A549 (cell line): Measurements from ENCODE around the gene S100B.

Experiments used
- CBX2 ChIP-seq: fragments of 200-600 bp; sonication (generic); IDR thresholded peaks from 2 replicates; pipeline ENCODE4 v1.6.1; 2016; ENCODE audit warnings: low read depth, mild to moderate bottlenecking, borderline replicate concordance
- EHMT2 ChIP-seq: fragments of 200-600 bp; sonication (generic); IDR thresholded peaks from 2 replicates; pipeline ENCODE4 v1.6.1; 2016; ENCODE audit warnings: antibody characterized with exemption, low read depth, mild to moderate bottlenecking, moderate library complexity
- EP300 ChIP-seq, 2 experiments: fragments of >200 bp; sonication (Bioruptor Twin); formaldehyde crosslinking; IDR thresholded peaks; 2 replicates in 1 of 2; 3 replicates in 1 of 2; pipeline ENCODE4 v1.6.1; 2016 to 2017
- FOSL2 ChIP-seq, 2 experiments: fragments of 450-650 bp in 1 of 2; fragments of >200 bp in 1 of 2; sonication (Bioruptor Twin) in 1 of 2; formaldehyde crosslinking; IDR thresholded peaks; 2 replicates each; pipeline versions ENCODE4 v1.5.0 to v1.6.1; 2016 to 2020; ENCODE audit warnings: mild to moderate bottlenecking in 1 of 2, moderate library complexity in 1 of 2
- MAFK ChIP-seq: fragments of 450-650 bp; IDR thresholded peaks from 2 replicates; pipeline ENCODE4 v1.6.1; 2014; ENCODE audit not compliant: partially characterized antibody
- MYC ChIP-seq: IDR thresholded peaks from 2 replicates; pipeline ENCODE4 v1.6.1; 2012; ENCODE audit warnings: mild to moderate bottlenecking, inconsistent platforms, low read length, improper control_type of control experiment, borderline replicate concordance
- NR3C1 ChIP-seq: fragments of >200 bp; sonication (Bioruptor Twin); formaldehyde crosslinking; IDR thresholded peaks from 3 replicates; pipeline ENCODE4 v1.6.1; 2017
- PHF8 ChIP-seq: fragments of 200-600 bp; sonication (generic); IDR thresholded peaks from 2 replicates; pipeline ENCODE4 v1.6.1; 2016; ENCODE audit warnings: low read depth, mild to moderate bottlenecking, antibody characterized with exemption, moderate library complexity, borderline replicate concordance
- POLR2A ChIP-seq: IDR thresholded peaks from 2 replicates; pipeline ENCODE4 v1.6.1; 2012; ENCODE audit warnings: mild to moderate bottlenecking, low read length
- RNF2 ChIP-seq: fragments of 200-600 bp; sonication (generic); IDR thresholded peaks from 2 replicates; pipeline ENCODE4 v1.6.1; 2016; ENCODE audit warnings: low read depth, mild to moderate bottlenecking, antibody characterized with exemption, moderate library complexity, borderline replicate concordance
- TF ChIP-seq, protein P1 (sequence below): fragments of 200-600 bp; sonication (generic); IDR thresholded peaks from 2 replicates; pipeline ENCODE4 v1.6.1; 2016; ENCODE audit warnings: antibody characterized with exemption, mild to moderate bottlenecking, moderate library complexity
- TF ChIP-seq, protein P2 (sequence below): fragments of >200 bp; sonication (Bioruptor Twin); formaldehyde crosslinking; IDR thresholded peaks from 3 replicates; pipeline ENCODE4 v1.5.1; 2016

GRCh38 chr21:46585191-46585953, 19.5 kb downstream of the S100B start:
- TF ChIP-seq, protein P1, sequence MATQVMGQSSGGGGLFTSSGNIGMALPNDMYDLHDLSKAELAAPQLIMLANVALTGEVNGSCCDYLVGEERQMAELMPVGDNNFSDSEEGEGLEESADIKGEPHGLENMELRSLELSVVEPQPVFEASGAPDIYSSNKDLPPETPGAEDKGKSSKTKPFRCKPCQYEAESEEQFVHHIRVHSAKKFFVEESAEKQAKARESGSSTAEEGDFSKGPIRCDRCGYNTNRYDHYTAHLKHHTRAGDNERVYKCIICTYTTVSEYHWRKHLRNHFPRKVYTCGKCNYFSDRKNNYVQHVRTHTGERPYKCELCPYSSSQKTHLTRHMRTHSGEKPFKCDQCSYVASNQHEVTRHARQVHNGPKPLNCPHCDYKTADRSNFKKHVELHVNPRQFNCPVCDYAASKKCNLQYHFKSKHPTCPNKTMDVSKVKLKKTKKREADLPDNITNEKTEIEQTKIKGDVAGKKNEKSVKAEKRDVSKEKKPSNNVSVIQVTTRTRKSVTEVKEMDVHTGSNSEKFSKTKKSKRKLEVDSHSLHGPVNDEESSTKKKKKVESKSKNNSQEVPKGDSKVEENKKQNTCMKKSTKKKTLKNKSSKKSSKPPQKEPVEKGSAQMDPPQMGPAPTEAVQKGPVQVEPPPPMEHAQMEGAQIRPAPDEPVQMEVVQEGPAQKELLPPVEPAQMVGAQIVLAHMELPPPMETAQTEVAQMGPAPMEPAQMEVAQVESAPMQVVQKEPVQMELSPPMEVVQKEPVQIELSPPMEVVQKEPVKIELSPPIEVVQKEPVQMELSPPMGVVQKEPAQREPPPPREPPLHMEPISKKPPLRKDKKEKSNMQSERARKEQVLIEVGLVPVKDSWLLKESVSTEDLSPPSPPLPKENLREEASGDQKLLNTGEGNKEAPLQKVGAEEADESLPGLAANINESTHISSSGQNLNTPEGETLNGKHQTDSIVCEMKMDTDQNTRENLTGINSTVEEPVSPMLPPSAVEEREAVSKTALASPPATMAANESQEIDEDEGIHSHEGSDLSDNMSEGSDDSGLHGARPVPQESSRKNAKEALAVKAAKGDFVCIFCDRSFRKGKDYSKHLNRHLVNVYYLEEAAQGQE, result no peak
- TF ChIP-seq EHMT2 (no peak), MYC (no peak), MAFK (no peak), NR3C1 (no peak), POLR2A (no peak), PHF8 (no peak), CBX2 (no peak), EP300 (IDR thresholded peaks at IDR 0.05) (no peak), RNF2 (no peak), FOSL2 (IDR thresholded peaks at IDR 0.05) (no peak), FOSL2 (CRISPR knock-in tag; IDR thresholded peaks at IDR 0.05) (no peak)
- TF ChIP-seq, protein P2, sequence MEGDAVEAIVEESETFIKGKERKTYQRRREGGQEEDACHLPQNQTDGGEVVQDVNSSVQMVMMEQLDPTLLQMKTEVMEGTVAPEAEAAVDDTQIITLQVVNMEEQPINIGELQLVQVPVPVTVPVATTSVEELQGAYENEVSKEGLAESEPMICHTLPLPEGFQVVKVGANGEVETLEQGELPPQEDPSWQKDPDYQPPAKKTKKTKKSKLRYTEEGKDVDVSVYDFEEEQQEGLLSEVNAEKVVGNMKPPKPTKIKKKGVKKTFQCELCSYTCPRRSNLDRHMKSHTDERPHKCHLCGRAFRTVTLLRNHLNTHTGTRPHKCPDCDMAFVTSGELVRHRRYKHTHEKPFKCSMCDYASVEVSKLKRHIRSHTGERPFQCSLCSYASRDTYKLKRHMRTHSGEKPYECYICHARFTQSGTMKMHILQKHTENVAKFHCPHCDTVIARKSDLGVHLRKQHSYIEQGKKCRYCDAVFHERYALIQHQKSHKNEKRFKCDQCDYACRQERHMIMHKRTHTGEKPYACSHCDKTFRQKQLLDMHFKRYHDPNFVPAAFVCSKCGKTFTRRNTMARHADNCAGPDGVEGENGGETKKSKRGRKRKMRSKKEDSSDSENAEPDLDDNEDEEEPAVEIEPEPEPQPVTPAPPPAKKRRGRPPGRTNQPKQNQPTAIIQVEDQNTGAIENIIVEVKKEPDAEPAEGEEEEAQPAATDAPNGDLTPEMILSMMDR, result no peak
